Thyroid gland (tissue), 4 donors: ENCODE measurements around the gene TFB2M. TPM values are rescaled to one million over a fixed set of nuclear protein-coding genes. Genes with fewer than 3 reads are reported as not detected.

Source experiments
- DNase-seq, 2 donors: peaks; one replicate each; pipeline ENCODE4 v3.0.0-alpha.2; 2019
- H3K27ac ChIP-seq, 3 donors: fragments of 200-600 bp; sonication (generic); 1 replicate in 2 of 3; 2 replicates in 1 of 3; pipeline ENCODE4 v1.5.1; 2016 to 2019; ENCODE audit warnings: mild to moderate bottlenecking in 1 of 3, moderate library complexity in 1 of 3
- H3K27me3 ChIP-seq: fragments of 200-600 bp; sonication (generic); one replicate; pipeline ENCODE4 v1.5.1; 2019
- H3K36me3 ChIP-seq, 2 donors: fragments of 200-600 bp; sonication (generic); one replicate each; pipeline ENCODE4 v1.5.1; 2016 to 2019
- H3K4me1 ChIP-seq, 2 donors: fragments of 200-600 bp; sonication (generic); one replicate each; pipeline ENCODE4 v1.5.1; 2017 to 2019
- H3K4me3 ChIP-seq, 3 donors: fragments of 200-600 bp; sonication (generic); replicated peaks in 1 of 3; 1 replicate in 2 of 3; 2 replicates in 1 of 3; pipeline ENCODE4 v1.5.1; 2016; ENCODE audit warnings: mild to moderate bottlenecking in 1 of 3
- H3K9me3 ChIP-seq: fragments of 200-600 bp; sonication (generic); one replicate; pipeline ENCODE4 v1.5.1; 2017
- POLR2A ChIP-seq, 2 donors: fragments of 450-650 bp; IDR thresholded peaks; one replicate each; pipeline ENCODE4 v1.6.1; 2017; ENCODE audit warnings: antibody characterized with exemption in 2 of 2, mild to moderate bottlenecking in 2 of 2, moderate library complexity in 1 of 2
- WGBS, 2 donors: methylation state at CpG; one replicate each; pipeline ENCODE4 v1.1.5; 2017; 5-methylcytosine and 5-hydroxymethylcytosine counted together
- intact Hi-C: fragments of 100-400 bp; cut with DNase I; formaldehyde crosslinking; loops from one replicate; pipeline ENCODE4 v1.15.1; 2023
- small RNA-seq: library from RNA; depleted of rRNA; stranded (forward); fragments of <200 nt; gene quantifications from one replicate; pipeline ENCODE3, GENCODE V24; 2016
- total RNA-seq, 4 donors: library from RNA; depleted of rRNA; stranded (reverse); fragments of >200 nt; gene quantifications; one replicate each; pipeline ENCODE4 v1.2.3, GENCODE V29; 2016
- TF ChIP-seq, protein P1 (sequence below), 6 experiments: fragments of 200-600 bp in 3 of 6; fragments of 450-650 bp in 3 of 6; sonication (generic) in 3 of 6; IDR thresholded peaks; one replicate each; pipeline ENCODE4 v1.5.1; 2016 to 2019; ENCODE audit warnings: antibody characterized with exemption in 6 of 6, mild to moderate bottlenecking in 2 of 6, inconsistent platforms in 1 of 6, moderate library complexity in 1 of 6

Gene TFB2M
- total RNA-seq, 4 donors from 2014 or later = 12.2 to 21.9 (median 15.9) TPM

DNA sequence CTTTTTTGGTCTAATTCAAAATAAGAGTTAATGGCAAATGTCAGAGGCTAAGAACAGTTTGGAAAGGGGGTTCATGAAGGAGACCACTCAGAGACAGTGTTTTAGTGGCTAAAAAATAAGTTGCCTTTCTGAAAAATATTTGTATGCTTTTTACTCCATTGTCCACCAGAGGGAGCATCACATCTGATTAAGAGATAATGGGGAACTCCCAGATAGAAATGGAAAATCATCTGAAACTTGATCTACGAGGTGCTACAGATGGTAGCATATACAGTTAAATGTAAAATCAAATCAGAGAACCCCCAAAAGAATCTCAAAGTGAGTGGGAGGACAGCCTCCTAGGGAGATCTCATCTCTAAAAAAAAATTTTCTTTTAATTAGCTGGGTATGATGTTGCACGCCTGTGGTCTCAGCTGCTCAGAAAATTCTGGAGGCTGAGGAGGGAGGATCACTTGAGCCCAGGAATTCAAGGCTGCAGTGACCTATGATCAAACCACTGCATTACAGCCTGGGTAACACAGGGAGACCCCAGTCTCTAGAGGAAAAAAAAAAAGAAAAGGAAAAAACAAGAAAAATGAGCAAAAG is 68.6 kb downstream of the TFB2M start:
- H3K27me3 ChIP-seq = no peaks in the 10 kb centered on the region
- H3K4me3 ChIP-seq = no peak overlapping the region
- no peaks in the 10 kb centered on the region for H3K36me3 ChIP-seq
- H3K27ac ChIP-seq = no peak overlapping the region
- no peaks in the 10 kb centered on the region for H3K9me3 ChIP-seq
- 53 to 54% methylated on average over 2 of the region's 2 CpGs for WGBS, 2 donors
- H3K4me1 ChIP-seq = peaks cover 0 to 5% of the 10 kb centered on the region in 2 donors
- intact Hi-C loops = loop anchor here (10.0 kb wide), 1 partner anchor 1343 kb away; the partner anchor contains the start of gene KIF26B
- TF ChIP-seq, protein P1, sequence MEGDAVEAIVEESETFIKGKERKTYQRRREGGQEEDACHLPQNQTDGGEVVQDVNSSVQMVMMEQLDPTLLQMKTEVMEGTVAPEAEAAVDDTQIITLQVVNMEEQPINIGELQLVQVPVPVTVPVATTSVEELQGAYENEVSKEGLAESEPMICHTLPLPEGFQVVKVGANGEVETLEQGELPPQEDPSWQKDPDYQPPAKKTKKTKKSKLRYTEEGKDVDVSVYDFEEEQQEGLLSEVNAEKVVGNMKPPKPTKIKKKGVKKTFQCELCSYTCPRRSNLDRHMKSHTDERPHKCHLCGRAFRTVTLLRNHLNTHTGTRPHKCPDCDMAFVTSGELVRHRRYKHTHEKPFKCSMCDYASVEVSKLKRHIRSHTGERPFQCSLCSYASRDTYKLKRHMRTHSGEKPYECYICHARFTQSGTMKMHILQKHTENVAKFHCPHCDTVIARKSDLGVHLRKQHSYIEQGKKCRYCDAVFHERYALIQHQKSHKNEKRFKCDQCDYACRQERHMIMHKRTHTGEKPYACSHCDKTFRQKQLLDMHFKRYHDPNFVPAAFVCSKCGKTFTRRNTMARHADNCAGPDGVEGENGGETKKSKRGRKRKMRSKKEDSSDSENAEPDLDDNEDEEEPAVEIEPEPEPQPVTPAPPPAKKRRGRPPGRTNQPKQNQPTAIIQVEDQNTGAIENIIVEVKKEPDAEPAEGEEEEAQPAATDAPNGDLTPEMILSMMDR (IDR thresholded peaks at IDR 0.05) = peak; percentile 25 to 85 (median 67)
- TF ChIP-seq POLR2A (IDR thresholded peaks at IDR 0.05) = no peak
- no peak for DNase-seq

- H3K27ac ChIP-seq = no peak overlapping the region
- no peaks in the 10 kb centered on the region for H3K36me3 ChIP-seq
- no peaks in the 10 kb centered on the region for H3K4me1 ChIP-seq
- TF ChIP-seq, protein P1 (IDR thresholded peaks at IDR 0.05) = peak; percentile 26 to 82 (median 64)
- TF ChIP-seq POLR2A (IDR thresholded peaks at IDR 0.05) = no peak
- no peak overlapping the region for H3K4me3 ChIP-seq
- intact Hi-C loops = loop anchor here (10.0 kb wide), 1 partner anchor 1338 kb away; the partner anchor contains the start of gene KIF26B
- peak; percentile 65 to 72 for DNase-seq
- no peaks in the 10 kb centered on the region for H3K27me3 ChIP-seq
- WGBS, 2 donors = 33 to 34% methylated on average over 3 of the region's 3 CpGs
- H3K9me3 ChIP-seq = no peaks in the 10 kb centered on the region
Observed at GRCh38 chr1:246492611-246493245, 73.3 kb downstream of the TFB2M start.

DNA sequence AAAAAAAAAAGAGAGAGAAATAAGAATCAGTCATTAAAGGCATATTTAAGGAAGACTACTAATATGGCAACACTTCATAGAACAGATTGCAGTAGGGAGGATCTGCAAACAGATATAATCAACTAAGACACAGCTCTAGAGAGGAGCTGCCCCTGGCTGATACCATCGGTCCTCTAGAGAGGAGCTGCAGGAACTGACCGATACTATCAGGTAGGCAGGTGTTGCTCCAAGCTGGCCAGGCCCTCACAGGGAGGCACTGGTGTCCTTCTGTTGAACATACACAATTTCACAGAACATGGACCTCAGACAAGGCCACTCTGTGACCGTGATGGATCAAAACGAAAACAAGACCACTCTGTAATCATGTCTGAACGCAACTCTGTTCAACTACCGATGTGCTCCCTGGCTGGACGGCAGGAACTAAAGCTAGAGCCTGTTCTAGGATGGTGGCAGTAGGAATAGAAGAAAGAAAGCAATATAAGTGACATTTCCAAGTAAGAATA is 74.5 kb downstream of the TFB2M start:
- H3K4me1 ChIP-seq = no peaks in the 10 kb centered on the region
- H3K27ac ChIP-seq = no peak overlapping the region
- no peaks in the 10 kb centered on the region for H3K27me3 ChIP-seq
- no peak for DNase-seq
- intact Hi-C loops = loop anchor here (10.0 kb wide), 1 partner anchor 1337 kb away; the partner anchor contains the start of gene KIF26B
- H3K36me3 ChIP-seq = no peaks in the 10 kb centered on the region
- no peak overlapping the region for H3K4me3 ChIP-seq
- TF ChIP-seq POLR2A (IDR thresholded peaks at IDR 0.05) = no peak
- TF ChIP-seq, protein P1 (IDR thresholded peaks at IDR 0.05) = no peak
- 87 to 92% methylated on average over 7 of the region's 7 CpGs for WGBS, 2 donors
- no peaks in the 10 kb centered on the region for H3K9me3 ChIP-seq

Small RNAs within 50 kb of the gene (small RNA-seq; reads per million reads assigned to genes)
- gene AL356583.2 = not detected

Other genes starting within 250 kb of the TFB2M start
- 100 to 1,000 TPM in 1 of 4 donors, 10 to 100 TPM in 3; 33.7 to 105 (median 51.4) TPM for gene SMYD3, start 59.0 kb downstream of the TFB2M start, total RNA-seq
- 10 to 100 TPM; 38.8 to 49.5 (median 41.7) TPM for gene CNST, start 195 bp upstream of the TFB2M start, total RNA-seq
- 10 to 100 TPM; 30.0 to 37.8 (median 32.9) TPM for gene SCCPDH, start 158.1 kb upstream of the TFB2M start, total RNA-seq